ENCODE data around the gene ZDHHC11. TPM values are rescaled to one million over a fixed set of nuclear protein-coding genes. Genes with fewer than 3 reads are reported as not detected.

Gene ZDHHC11
- total RNA-seq (ENCODE audit: low replicate concordance) = 0.94 and 1.3 TPM in 2 replicates

GRCh38 chr5:850511-851006 lies at the start of gene ZDHHC11:
Gene ZDHHC11, minus strand, starts transcription at chr5:850986. Its CDS starts 384 bp downstream, at chr5:850602.

GRCh38 chr5:892394-893136 lies 41.8 kb upstream of the ZDHHC11 start, which contains the start of the genes BRD9 and TRIP13:
Gene BRD9, minus strand, starts transcription at chr5:892801. Its CDS starts 144 bp downstream, at chr5:892657.
Gene TRIP13, plus strand, starts transcription at chr5:892884. Its CDS starts 115 bp downstream, at chr5:892999.

GRCh38 chr5:784428-785177 lies 66.2 kb downstream of the ZDHHC11 start, which contains the start of gene ZDHHC11B:
Gene ZDHHC11B, minus strand, starts transcription at chr5:784729. Its CDS starts 17,810 bp downstream, at chr5:766919.

Other genes starting within 250 kb of the ZDHHC11 start
- gene CEP72, start 238.6 kb downstream of the ZDHHC11 start, total RNA-seq (ENCODE audit: low replicate concordance) = 0.82 and 1.7 TPM in 2 replicates
- under 0.01 and 0.38 TPM in 2 replicates for gene TPPP, start 157.6 kb downstream of the ZDHHC11 start, total RNA-seq (ENCODE audit: low replicate concordance)
- gene ZDHHC11B, start 66.3 kb downstream of the ZDHHC11 start, total RNA-seq (ENCODE audit: low replicate concordance) = 0.12 TPM in 1 of 2 replicates, not detected in the other
- gene BRD9, start 41.8 kb upstream of the ZDHHC11 start, total RNA-seq (ENCODE audit: low replicate concordance) = 38.9 and 46.9 TPM in 2 replicates
- 1.1 and 10.8 TPM in 2 replicates for gene TRIP13, start 41.9 kb upstream of the ZDHHC11 start, total RNA-seq (ENCODE audit: low replicate concordance)
- gene NKD2, start 157.8 kb upstream of the ZDHHC11 start, total RNA-seq (ENCODE audit: low replicate concordance) = 0.70 and 12.5 TPM in 2 replicates

Data from smooth muscle cell of the coronary artery (primary cell).